Endothelial cell (in vitro differentiated cells): ENCODE data around the gene KLF11. TPM values are rescaled to one million over a fixed set of nuclear protein-coding genes. Genes with fewer than 3 reads are reported as not detected.

Experiments used
- DNase-seq: peaks from one replicate; pipeline ENCODE4 v3.0.0; 2021; ENCODE audit warnings: low spot score
- H3K27ac Mint-ChIP-seq: one replicate; pipeline ENCODE4 v1.8.0; 2021; ENCODE audit warnings: mixed read lengths, inconsistent platforms; ENCODE audit not compliant: unreplicated experiment
- H3K27me3 Mint-ChIP-seq: one replicate; pipeline ENCODE4 v1.8.0; 2021; ENCODE audit warnings: mild to moderate bottlenecking, moderate library complexity, mixed read lengths, inconsistent platforms; ENCODE audit not compliant: unreplicated experiment
- H3K36me3 Mint-ChIP-seq: one replicate; pipeline ENCODE4 v1.8.0; 2021; ENCODE audit warnings: mild to moderate bottlenecking, low read depth, mixed read lengths, inconsistent platforms; ENCODE audit not compliant: unreplicated experiment
- H3K4me1 Mint-ChIP-seq: one replicate; pipeline ENCODE4 v1.8.0; 2021; ENCODE audit warnings: mild to moderate bottlenecking, mixed read lengths, inconsistent platforms; ENCODE audit not compliant: unreplicated experiment
- H3K4me3 Mint-ChIP-seq: one replicate; pipeline ENCODE4 v1.8.0; 2021; ENCODE audit warnings: mild to moderate bottlenecking, mixed read lengths, inconsistent platforms; ENCODE audit not compliant: unreplicated experiment
- H3K9me3 Mint-ChIP-seq: one replicate; pipeline ENCODE4 v1.8.0; 2021; ENCODE audit warnings: mixed read lengths, inconsistent platforms; ENCODE audit not compliant: unreplicated experiment
- CTCF ChIP-seq: fragments of 200-600 bp; sonication (generic); IDR thresholded peaks from one replicate; pipeline ENCODE4 v1.5.0; 2021; ENCODE audit warnings: antibody characterized with exemption; ENCODE audit not compliant: unreplicated experiment
- total RNA-seq: library from RNA; stranded (reverse); fragmentation: NEBNext Ultra II Directional; extraction: Animal tissue kit (Norgen Biotek cat#: 25700); gene quantifications from one replicate; pipeline ENCODE4 v1.2.1, GENCODE V29; 2021; ENCODE audit not compliant: unreplicated experiment

The KLF11 gene
- total RNA-seq, 1 donor from 2014 or later: 8.2 TPM

GRCh38 chr2:9998916-9999654 is 44.3 kb upstream of the KLF11 start:
- TF ChIP-seq CTCF: no peak
- H3K27ac Mint-ChIP-seq: no peak overlapping the region
- peaks cover 5% of the 10 kb centered on the region for H3K27me3 Mint-ChIP-seq
- H3K4me3 Mint-ChIP-seq: no peak overlapping the region
- peaks cover 17% of the 10 kb centered on the region for H3K4me1 Mint-ChIP-seq
- H3K9me3 Mint-ChIP-seq: no peaks in the 10 kb centered on the region
- H3K36me3 Mint-ChIP-seq: peaks cover 4% of the 10 kb centered on the region
- DNase-seq: no peak

DNA sequence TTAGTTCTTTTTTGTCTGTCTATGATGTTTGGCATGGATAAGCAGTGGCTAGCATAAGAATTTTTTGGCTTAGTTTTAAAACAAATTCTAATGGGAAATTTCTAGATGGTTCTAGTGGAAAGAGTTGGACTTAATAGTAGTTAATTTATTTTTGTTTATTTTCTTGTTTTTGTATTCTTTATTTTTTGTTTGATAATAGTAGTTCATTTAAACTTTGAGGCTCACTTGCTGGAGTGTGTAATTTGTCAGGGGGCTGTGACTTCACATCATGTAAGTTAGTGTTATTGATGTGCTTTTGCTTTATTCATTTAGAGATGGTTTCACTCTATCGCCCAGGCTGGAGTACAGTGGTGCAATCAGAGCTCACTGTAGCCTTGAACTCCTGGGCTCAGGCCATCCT is 43.7 kb upstream of the KLF11 start:
- Mint-ChIP-seq H3K4me1 (peaks cover 14% of the 10 kb centered on the region), H3K36me3 (peaks cover 2% of the 10 kb centered on the region), H3K27ac (no peak overlapping the region), H3K4me3 (no peak overlapping the region), H3K9me3 (no peaks in the 10 kb centered on the region), H3K27me3 (peaks cover 8% of the 10 kb centered on the region)
- no peak for TF ChIP-seq CTCF
- DNase-seq: no peak

DNA sequence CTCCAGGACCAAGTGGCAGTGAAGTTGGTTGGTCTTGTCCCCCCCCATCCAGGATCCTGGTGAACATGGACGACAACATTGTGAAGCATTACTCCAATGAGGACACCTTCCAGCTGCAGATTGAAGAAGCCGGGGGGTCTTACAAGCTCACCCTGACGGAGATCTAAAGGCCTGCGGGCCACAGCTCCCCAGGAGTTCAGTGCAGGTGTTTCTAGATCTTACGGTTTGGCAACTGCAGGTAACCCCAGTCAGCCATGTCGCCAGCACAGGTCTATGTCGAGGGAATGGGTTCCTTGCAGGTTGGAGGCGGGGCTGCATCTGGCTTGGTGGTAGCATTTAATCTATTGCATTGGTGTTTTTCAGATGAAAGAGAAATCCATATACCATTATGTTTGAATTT is 42.8 kb upstream of the KLF11 start:
- H3K4me3 Mint-ChIP-seq: no peak overlapping the region
- no peak for TF ChIP-seq CTCF

GRCh38 chr2:10001586-10001985 is 41.8 kb upstream of the KLF11 start:
- Mint-ChIP-seq H3K4me1 (no peaks in the 10 kb centered on the region), H3K4me3 (no peak overlapping the region), H3K9me3 (no peaks in the 10 kb centered on the region), H3K27me3 (peaks cover 4% of the 10 kb centered on the region), H3K36me3 (no peaks in the 10 kb centered on the region), H3K27ac (no peak overlapping the region)
- no peak for TF ChIP-seq CTCF
- no peak for DNase-seq

More for the DNA sequence above, 42.8 kb upstream of the KLF11 start:
- H3K36me3 Mint-ChIP-seq: no peaks in the 10 kb centered on the region
- peaks cover 4% of the 10 kb centered on the region for H3K27me3 Mint-ChIP-seq
- H3K27ac Mint-ChIP-seq: no peak overlapping the region
- H3K4me1 Mint-ChIP-seq: peaks cover 7% of the 10 kb centered on the region
- DNase-seq: no peak
- H3K9me3 Mint-ChIP-seq: no peaks in the 10 kb centered on the region

DNA sequence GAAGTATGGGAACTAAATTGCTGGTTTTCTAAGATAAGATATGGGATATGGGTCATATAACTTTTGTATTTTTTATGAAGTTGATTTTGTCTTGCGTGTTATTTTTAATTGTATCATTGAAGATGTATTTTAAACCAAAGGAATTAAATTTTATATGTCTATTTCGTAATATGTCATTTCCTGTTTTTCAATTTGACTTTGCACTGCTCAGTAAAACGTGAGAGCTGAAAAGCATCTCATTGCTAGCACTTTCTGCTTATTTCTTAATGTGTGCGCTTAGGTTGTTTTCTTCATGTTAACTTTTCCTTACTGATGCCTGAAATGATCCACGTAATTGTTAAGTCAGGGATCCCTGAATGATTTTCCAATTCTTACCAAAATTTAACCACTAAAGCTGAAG is 41.2 kb upstream of the KLF11 start:
- no peak overlapping the region for H3K4me3 Mint-ChIP-seq
- H3K27me3 Mint-ChIP-seq: peaks cover 5% of the 10 kb centered on the region
- H3K27ac Mint-ChIP-seq: no peak overlapping the region
- H3K9me3 Mint-ChIP-seq: no peaks in the 10 kb centered on the region
- no peak for TF ChIP-seq CTCF
- no peaks in the 10 kb centered on the region for H3K36me3 Mint-ChIP-seq
- DNase-seq: no peak
- no peaks in the 10 kb centered on the region for H3K4me1 Mint-ChIP-seq
